HG03095 (cell line): ENCODE data around the gene PYROXD2.
"Not testable (repeated sequence)": the region's sequence is repeated elsewhere in the genome, so short reads cannot be mapped to it uniquely, and the experiment has no call there.

ENCODE experiments used
- ATAC-seq: cut with Tn5 transposase; IDR thresholded peaks from one replicate; pipeline ENCODE4 v1.9.1; 2021; ENCODE audit warnings: moderate library complexity; ENCODE audit not compliant: unreplicated experiment

The PYROXD2 gene

DNA sequence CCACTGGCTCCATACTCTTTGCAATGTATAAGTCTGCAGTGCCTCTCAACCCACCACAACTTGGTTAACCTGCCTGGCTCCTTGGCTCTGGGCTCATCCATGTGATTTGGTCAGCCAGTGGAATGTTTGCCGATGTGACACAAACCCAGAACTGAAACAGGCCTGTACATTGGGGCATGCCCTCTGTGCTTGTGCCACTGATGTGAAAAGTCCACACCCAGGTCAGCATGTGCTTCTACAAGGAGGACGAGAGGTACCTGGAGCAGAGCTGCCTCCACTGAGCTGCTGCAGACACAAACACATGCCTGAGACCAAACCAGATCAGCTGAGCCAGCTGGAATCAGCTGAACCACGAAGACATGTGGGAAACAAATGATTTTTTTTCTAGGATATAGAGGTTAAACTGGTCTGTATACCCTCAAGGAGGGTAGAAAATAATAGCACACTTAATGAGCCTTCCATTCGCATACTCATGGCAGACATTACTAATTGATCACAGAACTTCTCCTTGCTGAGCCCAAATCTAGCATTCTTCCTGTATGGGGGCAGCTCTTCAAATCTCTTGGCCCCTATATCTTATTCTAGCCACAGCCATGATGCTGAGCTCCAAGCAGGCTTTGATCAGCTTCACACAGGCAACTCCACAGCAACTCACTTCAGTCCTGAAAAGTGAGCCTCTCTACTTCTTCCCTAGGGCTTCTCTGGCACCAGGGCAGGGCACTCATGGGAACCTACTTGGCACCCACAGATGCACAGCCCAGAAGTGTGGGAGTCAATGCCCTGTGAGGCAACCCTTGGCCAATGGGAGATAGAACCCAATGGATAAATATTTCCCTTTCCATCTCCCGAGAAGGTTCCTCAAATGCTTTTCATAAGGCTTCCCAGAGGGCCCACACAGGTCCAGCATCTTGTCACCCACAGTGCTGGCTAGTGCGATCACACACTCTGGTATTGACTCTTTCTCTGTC lies 18.6 kb downstream of the PYROXD2 start:
- no peak for ATAC-seq

DNA sequence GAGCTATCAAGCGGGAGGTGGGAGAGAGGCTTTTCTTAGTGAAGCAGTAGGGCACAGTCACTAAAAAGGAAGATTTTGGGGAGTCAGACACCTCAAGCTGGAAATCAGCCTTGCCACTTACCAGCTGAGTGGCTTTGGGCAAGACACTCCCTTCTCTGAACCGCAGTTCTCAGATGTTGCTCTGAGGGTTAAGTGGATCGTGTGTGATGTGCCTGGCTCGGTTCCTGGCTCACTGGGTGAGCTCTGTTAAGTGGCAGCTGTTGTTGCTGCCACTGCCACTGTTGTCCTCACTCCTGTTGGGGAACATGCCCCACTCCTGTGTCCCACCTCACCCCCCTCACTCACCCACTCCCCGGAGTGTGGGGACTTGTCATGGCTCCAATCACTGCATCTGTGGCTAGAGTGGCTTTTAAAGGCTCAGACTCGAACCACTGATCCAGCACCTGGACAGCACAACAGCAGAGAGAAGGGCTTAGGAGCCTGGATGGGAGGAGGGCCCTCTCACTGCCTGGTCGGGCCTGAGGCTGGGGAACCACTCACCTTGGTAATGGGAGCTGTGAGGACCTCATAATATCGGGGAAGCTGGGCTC lies 20.0 kb downstream of the PYROXD2 start:
- no peak for ATAC-seq

DNA sequence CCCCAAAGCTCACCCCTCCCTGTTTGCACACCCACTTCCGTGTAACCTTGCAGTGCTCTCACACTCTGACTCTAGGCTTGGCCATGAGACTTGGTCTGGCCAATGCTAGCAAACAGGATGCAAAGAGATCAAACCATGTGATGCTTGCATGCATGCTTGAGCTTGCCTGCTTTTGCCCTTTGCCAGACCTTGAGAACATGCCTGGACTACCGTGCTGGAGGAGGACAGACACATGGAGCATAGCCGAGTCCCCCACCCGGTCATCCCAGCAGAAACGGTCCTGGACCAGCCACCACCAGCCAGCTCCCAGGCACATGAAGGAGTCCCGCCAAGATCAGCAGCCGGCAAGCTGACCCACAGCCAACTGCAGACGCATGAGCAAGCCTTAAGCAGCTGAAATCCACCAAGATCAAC lies 23.4 kb downstream of the PYROXD2 start:
- peak; percentile 36 for ATAC-seq

DNA sequence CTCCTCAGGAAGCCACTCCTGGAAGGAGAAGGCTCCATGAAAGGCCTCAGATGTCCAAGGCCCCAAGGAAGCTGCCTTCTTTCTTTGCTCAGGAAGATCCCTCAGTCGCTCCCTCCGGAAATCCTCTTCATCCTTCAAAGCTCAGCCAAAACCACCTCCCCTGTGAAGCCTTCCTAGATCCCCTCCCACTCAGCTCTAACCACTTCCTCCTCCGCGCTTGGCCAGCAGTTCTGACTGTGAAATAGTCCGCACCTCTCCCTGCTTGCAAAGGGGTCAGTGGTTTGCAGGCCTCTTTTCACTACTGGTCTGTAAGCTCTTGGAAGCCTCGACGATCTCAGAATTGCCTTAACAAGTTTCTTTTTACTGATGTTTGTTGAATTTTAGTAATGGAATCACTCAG lies 23.9 kb downstream of the PYROXD2 start:
- peak; percentile 58 for ATAC-seq

DNA sequence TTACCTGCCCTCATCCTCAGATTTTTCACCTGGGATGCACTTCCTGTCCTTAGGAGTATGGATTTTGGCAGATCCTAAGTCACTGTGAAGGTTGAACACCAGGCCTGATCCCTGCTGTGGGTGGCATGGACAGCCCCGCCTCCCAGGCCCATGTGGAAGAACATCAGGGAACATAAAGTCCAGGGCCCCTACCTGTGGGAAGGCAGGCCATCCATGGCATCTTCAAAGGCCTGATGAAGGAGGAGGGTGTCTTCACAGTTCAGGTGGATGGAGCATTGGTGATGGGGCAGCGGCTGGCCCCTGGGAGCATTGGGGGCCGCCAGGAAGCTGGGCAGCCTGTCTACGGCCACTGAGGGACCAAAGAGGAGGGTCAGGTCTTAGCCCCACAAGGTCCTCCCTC lies 24.6 kb downstream of the PYROXD2 start:
- no peak for ATAC-seq

DNA sequence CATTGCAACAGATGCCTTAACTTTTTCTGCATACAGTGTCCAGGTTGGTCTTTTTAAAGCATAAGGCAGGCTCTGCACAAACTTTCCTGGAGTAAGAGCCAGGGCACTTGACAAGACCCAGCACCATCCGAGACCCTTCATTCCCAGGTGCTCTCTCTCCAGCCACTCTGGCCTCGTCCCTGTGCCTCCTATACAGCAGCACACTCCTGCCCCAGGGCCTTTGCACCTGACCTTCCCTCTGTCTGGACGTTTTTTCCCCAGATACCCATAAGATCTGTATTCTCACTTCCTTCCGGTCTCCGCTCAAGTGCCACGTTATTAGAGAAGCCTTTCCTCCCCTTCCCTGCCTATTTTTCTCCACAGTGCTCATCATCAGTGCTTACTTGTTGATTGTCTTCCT lies 25.6 kb downstream of the PYROXD2 start:
- ATAC-seq = no peak

DNA sequence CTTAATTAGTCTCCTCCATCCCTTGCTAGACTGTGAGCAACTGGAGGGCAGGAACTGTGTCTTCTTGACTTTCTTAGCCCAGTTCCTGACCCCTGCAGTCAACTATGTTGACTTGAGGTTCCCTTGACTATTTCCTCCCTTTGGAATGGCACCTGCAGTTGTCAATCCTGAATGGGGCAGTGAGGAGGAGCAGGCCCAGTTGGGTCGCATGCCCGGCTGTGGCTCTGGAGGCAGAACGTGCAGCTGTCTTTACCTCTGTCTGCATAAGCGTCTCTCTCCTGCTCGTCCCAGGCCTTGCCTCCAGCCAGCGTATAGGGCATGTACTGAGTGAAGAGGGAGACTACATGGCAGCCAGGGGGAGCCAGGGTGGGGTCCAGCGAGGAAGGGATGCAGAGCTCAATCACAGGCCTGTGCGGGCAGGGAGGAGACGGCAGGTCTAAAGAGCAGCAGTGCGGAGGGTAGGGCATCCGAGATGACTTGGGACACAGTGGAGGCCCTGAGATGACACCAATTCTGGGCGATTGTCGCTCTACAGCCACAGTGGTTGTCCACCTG lies 26.8 kb downstream of the PYROXD2 start:
- no peak for ATAC-seq

DNA sequence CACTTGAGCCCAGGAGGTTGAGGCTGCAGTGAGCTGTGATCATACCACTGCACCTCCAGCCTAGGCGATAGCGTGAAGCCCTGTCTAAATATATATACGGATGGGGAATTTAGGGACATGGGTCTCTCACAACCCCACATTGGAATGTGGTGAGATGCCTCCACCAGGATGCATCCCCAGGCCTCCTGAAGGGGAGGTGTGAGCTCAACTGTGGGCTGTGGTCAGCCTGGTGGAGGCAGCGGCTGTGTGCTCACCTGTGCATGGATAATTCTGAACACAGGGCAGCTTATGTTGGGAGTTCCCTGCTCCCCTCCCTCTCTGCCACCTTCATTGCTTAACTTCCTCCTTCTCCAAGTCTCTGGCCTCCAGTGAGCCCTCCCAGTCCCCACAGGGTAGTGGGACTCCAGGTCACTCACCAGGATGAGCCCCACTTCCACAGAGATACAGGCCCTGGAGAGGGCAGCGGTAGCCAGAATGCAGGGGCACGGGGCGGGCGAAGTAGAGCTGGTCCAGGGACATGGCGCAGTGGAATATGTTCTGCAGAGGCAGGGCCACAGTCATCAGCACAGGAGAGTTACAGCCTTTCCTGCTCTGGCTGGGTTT lies 30.4 kb downstream of the PYROXD2 start:
- ATAC-seq = no peak

DNA sequence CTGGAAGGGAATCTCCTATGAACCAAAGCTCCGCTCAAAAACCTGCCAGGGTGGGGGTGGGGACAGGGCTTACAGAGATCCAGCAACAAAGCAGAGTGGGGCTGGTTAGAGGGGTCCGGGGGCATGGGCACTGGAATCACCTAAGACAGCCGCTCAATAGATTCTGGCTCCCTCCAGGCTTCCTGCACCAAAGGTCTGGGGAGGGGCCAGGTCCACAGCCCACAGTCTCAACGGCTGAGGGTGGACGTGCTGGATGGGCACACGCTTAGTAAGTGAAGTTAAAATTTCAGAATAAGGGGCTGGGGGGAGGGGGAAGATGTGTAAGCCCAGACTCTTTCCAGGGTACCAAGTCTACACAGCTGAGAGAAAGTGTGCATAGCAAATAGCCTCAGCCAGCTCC lies 31.1 kb downstream of the PYROXD2 start:
- ATAC-seq = no peak

DNA sequence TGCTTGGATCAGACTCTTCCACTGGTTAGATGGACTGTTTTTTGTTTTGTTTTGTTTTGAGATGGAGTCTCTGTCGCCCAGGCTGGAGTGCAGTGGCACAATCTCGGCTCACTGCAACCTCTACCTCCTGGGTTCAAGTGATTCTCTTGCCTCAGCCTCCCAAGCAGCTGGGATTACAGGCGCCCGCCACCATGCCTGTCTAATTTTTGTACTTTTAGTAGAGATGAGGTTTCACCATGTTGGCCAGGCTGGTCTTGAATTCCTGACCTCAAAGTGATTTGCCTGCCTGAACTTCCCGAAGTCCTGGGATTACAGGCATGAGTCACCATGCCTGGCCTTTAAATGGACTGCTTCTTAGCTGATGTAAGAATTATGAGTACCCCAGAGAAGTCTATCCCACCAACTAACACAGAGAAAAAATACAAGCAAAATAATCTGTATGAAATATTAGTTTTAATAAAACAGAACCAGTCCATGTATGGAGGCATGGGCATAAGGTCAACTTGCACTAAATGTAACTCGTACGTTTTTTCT lies 31.8 kb downstream of the PYROXD2 start:
- ATAC-seq = not testable (repeated sequence)

DNA sequence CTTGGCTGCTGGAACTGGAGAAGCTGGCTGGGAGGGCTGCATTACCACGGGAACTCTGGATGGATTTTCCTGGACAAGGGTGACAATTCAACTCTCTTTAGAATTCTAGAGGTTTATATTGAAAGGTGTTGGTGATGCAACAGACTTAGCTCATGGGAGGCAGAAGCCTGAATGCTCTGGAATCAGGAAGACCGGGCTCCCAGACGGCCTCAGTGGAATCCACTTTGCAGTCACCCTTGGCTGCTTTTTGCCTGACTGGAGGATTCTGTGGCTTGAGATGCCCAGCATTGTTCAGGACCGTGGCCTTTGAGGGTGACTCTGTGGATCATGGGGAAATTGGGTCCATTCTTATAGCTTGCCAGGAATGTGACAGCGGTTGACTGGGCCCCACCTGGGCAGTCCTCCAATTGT lies 32.3 kb downstream of the PYROXD2 start:
- ATAC-seq = no peak

DNA sequence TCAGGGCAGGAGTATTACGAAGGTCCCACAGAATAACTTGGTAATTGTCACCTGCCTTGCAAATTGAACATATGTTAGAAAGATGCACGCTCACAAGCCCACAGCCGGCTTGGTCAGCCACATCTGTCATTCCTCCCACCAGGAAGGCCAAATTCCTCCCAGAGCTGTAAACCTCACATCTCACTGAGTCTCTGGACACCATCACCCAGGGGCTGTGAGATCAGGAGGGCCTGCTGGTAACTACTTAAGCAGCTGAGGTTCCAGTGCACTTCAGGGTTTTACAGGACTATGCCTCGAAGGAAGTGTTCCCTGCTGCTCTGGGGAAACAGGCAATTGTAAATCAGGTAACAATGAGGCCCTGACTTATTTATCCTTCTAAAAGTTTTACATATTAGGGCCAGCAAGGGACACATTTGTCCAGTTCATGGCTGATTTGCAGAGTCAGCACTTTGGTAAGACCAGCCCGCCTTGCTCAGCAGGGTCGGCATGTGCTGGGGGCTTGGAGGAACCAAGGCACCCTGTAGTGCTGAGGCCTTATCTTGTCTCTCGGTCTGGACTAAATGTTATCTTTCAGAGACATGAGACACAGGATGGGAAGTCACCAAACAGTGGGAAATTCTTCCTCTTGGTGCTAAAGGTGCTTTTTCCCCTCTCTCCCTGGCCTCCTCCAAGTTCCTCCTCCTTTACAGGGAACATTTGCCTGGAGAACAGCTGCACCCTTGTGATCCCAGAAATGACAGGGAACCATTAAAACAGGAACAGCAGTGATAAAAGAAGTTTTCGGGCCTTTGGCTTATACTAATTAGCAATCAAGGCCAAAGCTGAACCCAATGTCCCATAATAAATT lies 34.3 kb downstream of the PYROXD2 start:
- no peak for ATAC-seq

DNA sequence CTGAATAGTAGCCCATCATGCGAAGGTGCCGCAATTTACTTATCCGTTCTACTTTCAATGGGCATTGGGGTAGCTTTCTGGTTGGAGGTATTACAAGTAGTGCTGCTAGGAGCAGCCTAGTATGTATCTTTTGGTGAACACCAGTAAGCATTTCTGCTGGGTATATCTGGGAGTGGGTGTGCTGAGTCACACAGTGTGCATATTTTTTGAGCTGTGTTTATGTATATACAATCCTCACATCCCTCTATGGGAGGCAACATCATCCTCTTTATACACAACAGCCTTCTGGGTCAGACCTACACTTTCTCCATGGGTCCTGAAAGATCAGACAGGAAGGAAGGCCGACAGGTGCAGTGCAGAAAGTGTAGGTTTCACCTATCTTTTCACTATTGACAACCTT lies 36.3 kb downstream of the PYROXD2 start:
- ATAC-seq = no peak

DNA sequence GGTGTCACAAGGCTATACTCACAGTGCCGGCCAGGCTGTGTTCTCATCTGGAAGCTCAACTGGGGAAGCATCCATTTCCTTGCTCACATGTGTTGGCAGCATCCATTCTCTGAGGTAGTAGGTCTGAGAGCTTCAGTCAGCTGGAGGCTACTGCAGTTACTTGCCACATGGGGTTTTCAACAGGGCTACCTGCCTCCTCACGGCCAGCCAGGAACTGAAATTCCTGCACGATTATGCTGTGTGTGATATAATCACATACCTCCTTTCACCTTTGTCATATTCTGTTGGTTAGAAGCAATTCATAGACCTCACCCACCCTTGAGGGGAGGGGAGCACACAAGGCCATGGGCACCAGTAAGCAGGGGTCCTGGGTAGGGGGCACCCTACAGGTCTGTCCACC lies 37.4 kb downstream of the PYROXD2 start:
- ATAC-seq = no peak

DNA sequence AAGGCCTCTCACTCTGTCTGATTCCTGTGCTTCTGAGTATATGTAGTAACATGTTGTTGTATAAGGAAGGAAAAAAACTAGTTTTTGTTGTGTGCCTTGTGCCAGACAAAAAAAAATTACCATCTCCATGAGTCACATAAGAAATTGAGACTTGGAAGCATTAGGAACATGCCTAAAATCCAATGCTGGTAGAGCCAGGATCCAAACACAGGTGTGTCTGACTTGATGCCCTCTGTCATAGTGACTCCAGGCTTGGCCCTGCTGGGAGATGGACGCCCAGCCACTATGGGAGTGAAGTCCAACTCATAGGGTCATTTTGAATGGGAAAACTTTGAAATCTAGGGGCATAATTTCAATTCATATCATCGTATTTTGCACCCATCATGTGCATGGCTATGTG lies 38.0 kb downstream of the PYROXD2 start:
- ATAC-seq = no peak

DNA sequence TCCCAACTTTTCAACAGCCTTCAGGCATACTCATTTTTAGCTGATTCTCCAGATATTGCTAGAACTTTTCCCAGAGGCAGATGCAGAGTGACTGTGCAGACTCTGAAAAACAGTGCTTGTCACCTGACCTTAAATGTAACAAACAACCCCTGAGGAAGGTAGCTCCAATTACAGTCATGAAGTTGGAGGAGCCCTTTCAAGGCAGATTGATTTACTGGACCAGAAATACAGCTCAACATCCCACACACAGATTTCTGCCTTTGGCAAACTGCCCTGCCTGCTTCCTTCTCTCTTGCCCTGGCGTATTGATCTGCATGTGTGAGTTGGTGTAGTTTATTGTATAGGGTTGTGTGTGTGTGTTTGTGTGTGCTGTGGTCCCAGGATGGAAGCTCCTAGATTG lies 38.5 kb downstream of the PYROXD2 start:
- no peak for ATAC-seq

DNA sequence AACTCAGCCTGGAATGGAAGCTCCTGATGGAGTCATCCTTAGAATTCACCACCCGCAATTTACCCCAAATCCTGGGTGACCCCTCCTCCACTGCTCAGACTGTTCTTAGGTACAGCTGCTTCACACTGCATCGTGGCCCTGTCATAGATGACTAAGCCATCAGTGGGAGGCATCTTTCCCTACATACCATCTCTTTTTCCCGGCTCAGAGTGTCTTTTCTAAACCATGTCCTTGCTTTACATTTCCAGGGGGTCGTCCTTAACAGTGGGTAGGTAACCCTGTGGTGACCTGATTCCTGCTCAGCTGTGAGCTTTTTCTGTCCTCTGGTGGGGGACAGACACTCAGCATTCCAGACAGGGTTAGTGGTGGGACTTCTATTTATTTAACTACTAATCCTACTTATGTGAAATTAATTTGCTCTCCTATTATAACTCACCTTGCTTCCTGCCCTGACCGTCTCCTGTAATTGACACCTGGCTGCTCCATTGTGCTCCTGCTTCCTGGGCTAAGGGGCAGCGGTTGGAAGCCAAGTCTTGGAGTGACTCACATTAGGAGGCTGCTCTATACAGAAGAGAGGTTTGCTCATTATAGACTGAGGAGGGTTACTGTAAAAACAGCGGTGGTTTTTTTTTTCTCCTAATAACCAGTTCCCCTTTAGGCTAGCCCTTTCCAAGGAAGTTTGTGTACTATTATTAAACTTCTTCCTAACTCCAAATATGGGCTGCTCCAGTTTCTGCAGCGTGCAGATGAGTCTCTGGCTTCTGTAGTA lies 40.6 kb downstream of the PYROXD2 start:
- ATAC-seq = no peak

DNA sequence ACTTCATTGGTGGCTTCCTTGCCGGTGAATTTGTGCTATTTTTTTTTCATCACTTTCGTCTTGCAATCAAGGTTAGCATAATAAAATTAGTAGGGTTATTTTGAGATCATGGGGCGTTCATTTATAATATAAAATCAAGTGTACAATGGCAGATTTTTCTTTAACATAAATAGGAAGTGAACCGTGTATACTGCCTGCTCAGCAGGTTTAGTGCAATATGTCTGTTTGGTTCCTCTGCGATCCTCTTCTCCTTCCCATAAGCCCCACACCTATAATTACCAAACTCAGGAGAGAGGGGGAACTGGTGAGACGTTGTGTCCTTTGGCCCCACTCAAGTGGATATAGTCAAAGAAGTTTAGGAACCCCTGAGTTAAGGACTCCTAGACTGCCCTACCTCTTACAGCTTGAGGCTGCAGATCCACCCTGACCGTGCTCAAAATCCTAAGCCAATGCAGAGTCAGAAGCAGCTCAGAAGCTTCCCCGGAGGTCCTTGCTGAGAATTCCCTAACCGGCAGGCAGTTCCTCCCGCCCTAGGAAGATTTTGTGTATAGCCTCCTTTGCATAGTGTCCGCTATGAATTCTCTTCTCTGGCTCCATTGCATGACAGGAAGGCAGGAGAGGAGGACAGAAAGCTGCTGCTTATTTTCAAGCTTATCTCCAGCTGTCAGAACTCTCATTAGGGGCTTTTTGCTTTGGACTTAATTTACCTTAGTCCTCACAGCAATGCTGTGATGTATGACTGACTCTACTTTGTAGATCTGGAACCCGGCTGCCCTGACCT lies 41.5 kb downstream of the PYROXD2 start:
- no peak for ATAC-seq
